ENCODE data around the gene ECD.

The ECD gene

DNA sequence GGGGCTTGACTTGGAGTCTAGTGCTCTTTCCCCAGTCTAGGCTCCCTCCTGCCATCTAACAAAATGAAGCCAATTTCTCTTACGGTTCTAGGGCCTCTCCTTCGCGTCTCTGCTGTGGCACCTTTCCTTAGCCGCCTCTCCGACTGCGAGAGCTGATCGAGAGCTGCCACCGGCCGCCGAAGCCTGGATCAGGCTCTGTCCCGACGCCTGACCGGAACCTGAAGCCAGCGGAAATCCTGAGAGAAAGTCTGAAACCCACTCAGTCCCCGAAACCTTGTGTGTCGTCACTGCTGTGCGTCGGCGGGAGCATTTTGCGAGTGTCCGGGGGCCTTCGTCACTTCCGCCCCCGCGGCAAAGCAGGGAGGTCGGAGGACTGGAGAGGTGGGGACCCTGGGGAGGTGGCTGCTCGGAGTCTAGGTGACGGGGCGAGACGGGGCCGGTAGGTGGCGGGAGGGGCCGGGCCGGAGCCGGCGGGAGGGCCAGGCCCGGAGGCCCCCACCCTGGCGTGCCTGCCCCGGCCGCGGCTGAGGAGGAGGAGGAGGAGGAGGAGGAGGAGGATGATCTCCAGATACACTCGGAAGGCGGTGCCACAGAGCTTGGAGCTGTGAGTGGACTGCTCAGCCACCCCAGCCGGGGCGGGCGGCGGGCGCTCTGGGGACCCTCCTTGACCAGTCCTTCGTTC lies at the start of gene ECD, which contains the start of gene FAM149B1:
Gene ECD, minus strand, starts transcription at position 226 of the 682 bp plus-strand sequence. CDS start 4,071 bp downstream, outside the sequence.
Gene FAM149B1, plus strand, starts transcription at position 337 of the 682 bp plus-strand sequence. Its CDS starts 221 bp downstream, at position 558.
- Histone ChIP-seq H3F3A (ENCODE audit: insufficient read depth, low read length) (peaks cover 13% of the 10 kb centered on the region; the same call in 1 of the 2 replicates), H3K79me2 (ENCODE audit: low read length) (peaks cover 40% of the 10 kb centered on the region), H3K9ac (ENCODE audit: low read length) (peak within 1 kb of the TSS; percentile 79), H3K9me3 (replicated peaks; ENCODE audit: insufficient read depth, low read length) (no peaks in the 10 kb centered on the region), H4K20me1 (ENCODE audit: insufficient read depth, low read length) (no peaks in the 10 kb centered on the region), H3K9me2 (replicated peaks; ENCODE audit: insufficient read depth, low read length) (no peaks in the 10 kb centered on the region), H3K36me3 (replicated peaks; ENCODE audit: insufficient read depth, low read length) (no peaks in the 10 kb centered on the region; the same call in 1 of the 2 replicates), H3K27me3 (replicated peaks; ENCODE audit: insufficient read depth, low read length) (no peaks in the 10 kb centered on the region), H3K4me1 (ENCODE audit: low read length) (peaks cover 4% of the 10 kb centered on the region; the same call in 1 of the 2 replicates), H3K27ac (ENCODE audit: low read length) (peak within 1 kb of the TSS; percentile 82), H2AFZ (ENCODE audit: low read length) (peak within 1 kb of the TSS; percentile 88), H3K4me3 (ENCODE audit: low read length) (peak within 1 kb of the TSS; percentile 94), H3K4me2 (ENCODE audit: low read depth, low read length) (peak within 1 kb of the TSS; percentile 90)
- DNase-seq, result peak; percentile 94
- TF ChIP-seq CTCF (IDR thresholded peaks at IDR 0.05; ENCODE audit: low read length) (0 out of 2 replicates have a peak, but pooled peaks have one; percentile 3), EZH2phosphoT487 (IDR thresholded peaks at IDR 0.05; ENCODE audit: low read length) (no peak)

GRCh38 chr10:73215749-73216148 lies 47.9 kb upstream of the ECD start:
- DNase-seq, result no peak
- H3F3A ChIP-seq (ENCODE audit: insufficient read depth, low read length), result no peaks in the 10 kb centered on the region
- H4K20me1 ChIP-seq (ENCODE audit: insufficient read depth, low read length), result no peaks in the 10 kb centered on the region
- H3K27me3 ChIP-seq (replicated peaks; ENCODE audit: insufficient read depth, low read length), result no peaks in the 10 kb centered on the region
- no peaks in the 10 kb centered on the region for H3K79me2 ChIP-seq (ENCODE audit: low read length)
- no peak overlapping the region for H3K9ac ChIP-seq (ENCODE audit: low read length)
- no peak overlapping the region for H3K4me3 ChIP-seq (ENCODE audit: low read length)
- no peak overlapping the region for H2AFZ ChIP-seq (ENCODE audit: low read length)
- no peak overlapping the region for H3K4me2 ChIP-seq (ENCODE audit: low read depth, low read length)
- no peak overlapping the region for H3K27ac ChIP-seq (ENCODE audit: low read length)
- H3K9me2 ChIP-seq (replicated peaks; ENCODE audit: insufficient read depth, low read length), result no peaks in the 10 kb centered on the region
- H3K9me3 ChIP-seq (replicated peaks; ENCODE audit: insufficient read depth, low read length), result no peaks in the 10 kb centered on the region
- no peak for TF ChIP-seq CTCF (IDR thresholded peaks at IDR 0.05; ENCODE audit: low read length)
- TF ChIP-seq EZH2 (optimal IDR thresholded peaks at IDR 0.05; ENCODE audit: low read depth, low read length), result no peak
- no peak for TF ChIP-seq EZH2phosphoT487 (IDR thresholded peaks at IDR 0.05; ENCODE audit: low read length)
- no peaks in the 10 kb centered on the region for H3K4me1 ChIP-seq (ENCODE audit: low read length)
- no peaks in the 10 kb centered on the region for H3K36me3 ChIP-seq (replicated peaks; ENCODE audit: insufficient read depth, low read length)

DNA sequence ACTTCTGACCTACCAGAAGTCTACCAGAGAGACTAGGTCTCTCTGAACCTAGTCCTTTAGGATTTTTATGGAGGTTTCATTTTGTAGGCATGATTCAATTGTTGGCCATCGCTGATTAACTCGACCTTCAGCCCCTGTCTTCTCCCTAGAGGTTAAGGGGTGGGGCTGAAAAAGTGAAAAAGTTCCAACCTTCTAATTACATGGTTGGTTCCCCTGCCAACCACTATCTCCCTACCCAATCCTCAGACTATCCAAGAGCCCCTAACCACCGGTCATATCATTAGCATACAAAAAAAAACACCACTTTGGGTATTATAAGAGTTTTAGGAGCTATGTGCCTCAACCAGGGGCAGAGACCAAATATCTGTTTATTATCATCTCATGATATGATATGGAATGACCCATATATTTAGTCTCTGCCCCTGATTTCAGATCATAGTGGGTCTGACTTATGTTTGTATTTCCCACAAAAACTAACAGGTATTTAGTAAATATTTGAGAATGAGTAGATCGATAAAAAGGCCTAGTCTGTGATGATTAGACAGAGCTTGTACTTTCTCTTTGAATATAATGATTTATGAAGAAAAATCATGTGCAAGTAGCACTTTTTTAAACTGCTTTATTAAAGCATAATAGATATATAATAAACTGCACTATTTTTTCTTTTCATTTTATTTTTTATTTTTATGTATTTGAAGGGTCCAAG lies 43.5 kb upstream of the ECD start:
- H3K27me3 ChIP-seq (replicated peaks; ENCODE audit: insufficient read depth, low read length), result no peaks in the 10 kb centered on the region
- no peak overlapping the region for H3K4me3 ChIP-seq (ENCODE audit: low read length)
- no peaks in the 10 kb centered on the region for H4K20me1 ChIP-seq (ENCODE audit: insufficient read depth, low read length)
- TF ChIP-seq EZH2 (optimal IDR thresholded peaks at IDR 0.05; ENCODE audit: low read depth, low read length), result no peak
- no peak overlapping the region for H3K4me2 ChIP-seq (ENCODE audit: low read depth, low read length)
- DNase-seq, result no peak
- H3K79me2 ChIP-seq (ENCODE audit: low read length), result no peaks in the 10 kb centered on the region
- no peak overlapping the region for H3K9ac ChIP-seq (ENCODE audit: low read length)
- H3K9me2 ChIP-seq (replicated peaks; ENCODE audit: insufficient read depth, low read length), result no peaks in the 10 kb centered on the region
- no peaks in the 10 kb centered on the region for H3K9me3 ChIP-seq (replicated peaks; ENCODE audit: insufficient read depth, low read length)
- no peak overlapping the region for H2AFZ ChIP-seq (ENCODE audit: low read length)
- no peaks in the 10 kb centered on the region for H3K36me3 ChIP-seq (replicated peaks; ENCODE audit: insufficient read depth, low read length)
- H3F3A ChIP-seq (ENCODE audit: insufficient read depth, low read length), result no peaks in the 10 kb centered on the region
- no peak overlapping the region for H3K27ac ChIP-seq (ENCODE audit: low read length)
- no peaks in the 10 kb centered on the region for H3K4me1 ChIP-seq (ENCODE audit: low read length)

Data from MM.1S (cell line).